Astrocyte (in vitro differentiated cells and primary cell): Measurements from ENCODE around the gene SSU72. TPM values are rescaled to one million over a fixed set of nuclear protein-coding genes. Genes with fewer than 3 reads are reported as not detected.
"Not testable (repeated sequence)": the region's sequence is repeated elsewhere in the genome, so short reads cannot be mapped to it uniquely, and the experiment has no call there.

ENCODE experiments used
- DNase-seq: peaks from one replicate; pipeline ENCODE4 v3.0.0-alpha.2; 2010; ENCODE audit warnings: low read depth
- FAIRE-seq: peaks from 2 replicates; lab custom pipeline; 2011; peaks lifted over from hg19 to GRCh38; lab: Jason Lieb, UNC
- H2AFZ ChIP-seq: 2 replicates; pipeline ENCODE4 v1.6.0; 2012; ENCODE audit warnings: low read depth, low read length, inconsistent platforms
- H3K27ac ChIP-seq: 2 replicates; pipeline ENCODE4 v1.5.1; 2011; ENCODE audit warnings: low read depth, low read length, inconsistent platforms
- H3K27me3 ChIP-seq: 2 replicates; pipeline ENCODE4 v1.6.0; 2011; ENCODE audit warnings: low read length, inconsistent platforms; ENCODE audit not compliant: insufficient read depth
- H3K36me3 ChIP-seq: 2 replicates; pipeline ENCODE4 v1.5.1; 2011; ENCODE audit warnings: low read length, inconsistent platforms; ENCODE audit not compliant: insufficient read depth
- H3K4me1 ChIP-seq: 2 replicates; pipeline ENCODE4 v1.5.1; 2011; ENCODE audit warnings: low read length, inconsistent platforms; ENCODE audit not compliant: insufficient read depth
- H3K4me2 ChIP-seq: 2 replicates; pipeline ENCODE4 v1.6.0; 2012; ENCODE audit warnings: low read length, inconsistent platforms
- H3K4me3 ChIP-seq: 2 replicates; pipeline ENCODE4 v1.5.1; 2011; ENCODE audit warnings: low read depth, mild to moderate bottlenecking, low read length, inconsistent platforms; ENCODE audit not compliant: insufficient read depth
- H3K79me2 ChIP-seq: 2 replicates; pipeline ENCODE4 v1.6.0; 2012; ENCODE audit warnings: mild to moderate bottlenecking, low read length, inconsistent platforms; ENCODE audit not compliant: insufficient read depth
- H3K9ac ChIP-seq: 2 replicates; pipeline ENCODE4 v1.6.0; 2012; ENCODE audit warnings: mild to moderate bottlenecking, low read length, inconsistent platforms
- H3K9me3 ChIP-seq: 2 replicates; pipeline ENCODE4 v1.5.1; 2012; ENCODE audit warnings: low read depth, mild to moderate bottlenecking, low read length, inconsistent platforms; ENCODE audit not compliant: insufficient read depth
- H4K20me1 ChIP-seq: 2 replicates; pipeline ENCODE4 v1.6.0; 2012; ENCODE audit warnings: low read length, inconsistent platforms; ENCODE audit not compliant: insufficient read depth
- H3K27ac Mint-ChIP-seq: one replicate; pipeline ENCODE4 v1.8.0; 2021; ENCODE audit warnings: mild to moderate bottlenecking, mixed read lengths; ENCODE audit not compliant: unreplicated experiment
- H3K27me3 Mint-ChIP-seq: one replicate; pipeline ENCODE4 v1.8.0; 2021; ENCODE audit warnings: low read depth, mixed read lengths; ENCODE audit not compliant: unreplicated experiment
- H3K36me3 Mint-ChIP-seq: one replicate; pipeline ENCODE4 v1.8.0; 2021; ENCODE audit warnings: low read depth, mixed read lengths; ENCODE audit not compliant: unreplicated experiment
- H3K4me1 Mint-ChIP-seq: one replicate; pipeline ENCODE4 v1.8.0; 2021; ENCODE audit warnings: low read depth, mixed read lengths; ENCODE audit not compliant: unreplicated experiment
- H3K4me3 Mint-ChIP-seq: one replicate; pipeline ENCODE4 v1.8.0; 2021; ENCODE audit warnings: mild to moderate bottlenecking, moderate library complexity, mixed read lengths; ENCODE audit not compliant: unreplicated experiment
- H3K9me3 Mint-ChIP-seq: one replicate; pipeline ENCODE4 v1.8.0; 2021; ENCODE audit warnings: mild to moderate bottlenecking, mixed read lengths; ENCODE audit not compliant: unreplicated experiment
- EZH2 ChIP-seq: IDR thresholded peaks from 2 replicates; pipeline ENCODE4 v1.6.1; 2012; ENCODE audit warnings: mild to moderate bottlenecking, low read length, inconsistent platforms; ENCODE audit not compliant: insufficient read depth
- total RNA-seq: library from RNA; stranded (reverse); gene quantifications from 2 replicates; pipeline ENCODE4 v1.2.1, GENCODE V29; 2021
- TF ChIP-seq, protein P1 (sequence below): IDR thresholded peaks from 2 replicates; pipeline ENCODE4 v1.5.1; 2011; ENCODE audit warnings: low read depth, mild to moderate bottlenecking, inconsistent platforms, low read length, moderate library complexity; ENCODE audit not compliant: insufficient read depth

Gene SSU72
- total RNA-seq, 1 donor from 2014 or later: 145 TPM

GRCh38 chr1:1597275-1597930 is 22.7 kb upstream of the SSU72 start:
- peaks cover 10% of the 10 kb centered on the region for H3K4me1 ChIP-seq
- H3K9ac ChIP-seq: no peak overlapping the region
- H3K27ac Mint-ChIP-seq: no peak overlapping the region
- no peaks in the 10 kb centered on the region for H3K36me3 ChIP-seq
- DNase-seq (no peak), FAIRE-seq (no peak)
- no peaks in the 10 kb centered on the region for H3K79me2 ChIP-seq
- peak overlapping the region; percentile 41 for H3K4me2 ChIP-seq
- no peak overlapping the region for H3K4me3 ChIP-seq
- no peaks in the 10 kb centered on the region for H3K4me1 Mint-ChIP-seq
- no peaks in the 10 kb centered on the region for H3K36me3 Mint-ChIP-seq
- no peak overlapping the region for H2AFZ ChIP-seq
- H3K27me3 Mint-ChIP-seq: peaks cover 12% of the 10 kb centered on the region
- H3K9me3 Mint-ChIP-seq: no peaks in the 10 kb centered on the region
- no peaks in the 10 kb centered on the region for H3K9me3 ChIP-seq
- H4K20me1 ChIP-seq: peaks cover 5% of the 10 kb centered on the region
- H3K27ac ChIP-seq: no peak overlapping the region
- no peak for TF ChIP-seq EZH2
- TF ChIP-seq, protein P1, sequence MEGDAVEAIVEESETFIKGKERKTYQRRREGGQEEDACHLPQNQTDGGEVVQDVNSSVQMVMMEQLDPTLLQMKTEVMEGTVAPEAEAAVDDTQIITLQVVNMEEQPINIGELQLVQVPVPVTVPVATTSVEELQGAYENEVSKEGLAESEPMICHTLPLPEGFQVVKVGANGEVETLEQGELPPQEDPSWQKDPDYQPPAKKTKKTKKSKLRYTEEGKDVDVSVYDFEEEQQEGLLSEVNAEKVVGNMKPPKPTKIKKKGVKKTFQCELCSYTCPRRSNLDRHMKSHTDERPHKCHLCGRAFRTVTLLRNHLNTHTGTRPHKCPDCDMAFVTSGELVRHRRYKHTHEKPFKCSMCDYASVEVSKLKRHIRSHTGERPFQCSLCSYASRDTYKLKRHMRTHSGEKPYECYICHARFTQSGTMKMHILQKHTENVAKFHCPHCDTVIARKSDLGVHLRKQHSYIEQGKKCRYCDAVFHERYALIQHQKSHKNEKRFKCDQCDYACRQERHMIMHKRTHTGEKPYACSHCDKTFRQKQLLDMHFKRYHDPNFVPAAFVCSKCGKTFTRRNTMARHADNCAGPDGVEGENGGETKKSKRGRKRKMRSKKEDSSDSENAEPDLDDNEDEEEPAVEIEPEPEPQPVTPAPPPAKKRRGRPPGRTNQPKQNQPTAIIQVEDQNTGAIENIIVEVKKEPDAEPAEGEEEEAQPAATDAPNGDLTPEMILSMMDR: no peak
- peaks cover 13% of the 10 kb centered on the region for H3K27me3 ChIP-seq
- no peak overlapping the region for H3K4me3 Mint-ChIP-seq

- peaks cover 10% of the 10 kb centered on the region for H3K4me1 ChIP-seq
- no peak overlapping the region for H3K4me2 ChIP-seq
- H3K79me2 ChIP-seq: no peaks in the 10 kb centered on the region
- Mint-ChIP-seq H3K27me3 (peaks cover 6% of the 10 kb centered on the region), H3K36me3 (no peaks in the 10 kb centered on the region), H3K4me3 (no peak overlapping the region), H3K27ac (no peak overlapping the region), H3K4me1 (no peaks in the 10 kb centered on the region), H3K9me3 (no peaks in the 10 kb centered on the region)
- no peak overlapping the region for H3K4me3 ChIP-seq
- H2AFZ ChIP-seq: no peak overlapping the region
- H3K36me3 ChIP-seq: no peaks in the 10 kb centered on the region
- H3K9me3 ChIP-seq: no peaks in the 10 kb centered on the region
- FAIRE-seq: no peak
- no peak for DNase-seq
- no peak for TF ChIP-seq EZH2
- TF ChIP-seq, protein P1: no peak
- H3K9ac ChIP-seq: no peak overlapping the region
- no peak overlapping the region for H3K27ac ChIP-seq
- peaks cover 13% of the 10 kb centered on the region for H3K27me3 ChIP-seq
- H4K20me1 ChIP-seq: peaks cover 5% of the 10 kb centered on the region
Observed at GRCh38 chr1:1596493-1597274, 22.0 kb upstream of the SSU72 start.

- H3K27ac ChIP-seq, H3K4me1 Mint-ChIP-seq, H3K27me3 Mint-ChIP-seq, H3K36me3 Mint-ChIP-seq, H3K9me3 ChIP-seq, FAIRE-seq, H3K27ac Mint-ChIP-seq, DNase-seq, H3K27me3 ChIP-seq, H3K36me3 ChIP-seq, H3K9me3 Mint-ChIP-seq, H3K4me2 ChIP-seq, H3K4me1 ChIP-seq, H3K79me2 ChIP-seq, H2AFZ ChIP-seq, H3K4me3 ChIP-seq, H3K4me3 Mint-ChIP-seq, H4K20me1 ChIP-seq, H3K9ac ChIP-seq: not testable (repeated sequence)
Observed at GRCh38 chr1:1595341-1595740, 20.7 kb upstream of the SSU72 start.
